K562 (cell line): ENCODE measurements around the gene PPM1N. TPM values are rescaled to one million over a fixed set of nuclear protein-coding genes. Genes with fewer than 3 reads are reported as not detected.

ENCODE experiments used
- AFF1 ChIP-seq, 2 experiments: fragments of 450-650 bp; IDR thresholded peaks; 2 replicates each; pipeline ENCODE4 v1.6.1; 2018; ENCODE audit warnings: mild to moderate bottlenecking in 2 of 2, low read depth in 1 of 2; ENCODE audit not compliant: partially characterized antibody in 2 of 2
- FOS ChIP-seq: IDR thresholded peaks from 3 replicates; pipeline ENCODE4 v1.6.1; 2011; ENCODE audit not compliant: insufficient read length; ENCODE audit errors: extremely low read depth
- GABPB2 ChIP-seq: fragments of 250-450 bp; sonication (Bioruptor Pico); conservative IDR thresholded peaks from 2 replicates; pipeline ENCODE4 v1.5.1; 2021; ENCODE audit warnings: mild to moderate bottlenecking
- HMBOX1 ChIP-seq: sonication (generic); IDR thresholded peaks from 2 replicates; pipeline ENCODE4 v1.6.1; 2016
- KLF13 ChIP-seq: fragments of 450-650 bp; IDR thresholded peaks from 2 replicates; pipeline ENCODE4 v1.6.1; 2016; ENCODE audit warnings: missing genetic modification characterization, low read depth, mild to moderate bottlenecking, missing compliant biosample characterization, moderate library complexity, borderline replicate concordance
- MED1 ChIP-seq: sonication (generic); formaldehyde crosslinking; IDR thresholded peaks from 2 replicates; pipeline ENCODE4 v1.8.1; 2023; ENCODE audit warnings: missing genetic modification reagents, borderline replicate concordance
- MTA3 ChIP-seq: fragments of 450-650 bp; formaldehyde crosslinking; IDR thresholded peaks from 2 replicates; pipeline ENCODE4 v1.6.1; 2017; ENCODE audit warnings: mild to moderate bottlenecking, borderline replicate concordance
- SAFB ChIP-seq: fragments of 200-400 bp; formaldehyde crosslinking; IDR thresholded peaks from 2 replicates; pipeline ENCODE4 v1.6.1; 2017; ENCODE audit warnings: low read depth, low read length, borderline replicate concordance
- SIN3B ChIP-seq: fragments of 450-650 bp; IDR thresholded peaks from 2 replicates; pipeline ENCODE4 v1.6.1; 2017; ENCODE audit warnings: low read depth, mild to moderate bottlenecking, moderate library complexity
- SMAD2 ChIP-seq: fragments of 150-350 bp; IDR thresholded peaks from 2 replicates; pipeline ENCODE4 v1.6.1; 2014; ENCODE audit warnings: low read depth, mild to moderate bottlenecking, low read length
- TAL1 ChIP-seq: fragments of 450-650 bp; IDR thresholded peaks from 2 replicates; pipeline ENCODE4 v1.6.1; 2016; ENCODE audit warnings: mild to moderate bottlenecking
- ZNF124 ChIP-seq: sonication (generic); formaldehyde crosslinking; IDR thresholded peaks from 2 replicates; pipeline ENCODE4 v1.8.1; 2022; ENCODE audit warnings: missing genetic modification reagents
- ZNF217 ChIP-seq: sonication (generic); formaldehyde crosslinking; IDR thresholded peaks from 2 replicates; pipeline ENCODE4 v1.8.0; 2022; ENCODE audit warnings: mild to moderate bottlenecking, missing genetic modification reagents
- ZNF224 ChIP-seq: sonication (generic); formaldehyde crosslinking; IDR thresholded peaks from 2 replicates; pipeline ENCODE4 v1.8.0; 2022; ENCODE audit warnings: mild to moderate bottlenecking, missing genetic modification reagents
- ZNF384 ChIP-seq: IDR thresholded peaks from 2 replicates; pipeline ENCODE4 v1.6.1; 2012; ENCODE audit warnings: low read depth, low read length, improper control_type of control experiment
- ZNF551 ChIP-seq: fragments of 250-450 bp; sonication (Bioruptor Pico); IDR thresholded peaks from 2 replicates; pipeline ENCODE4 v1.5.0; 2021; ENCODE audit warnings: mild to moderate bottlenecking, moderate library complexity
- polyA plus RNA-seq, 8 experiments: library from polyadenylated mRNA; depleted of rRNA in 4 of 8; stranded (reverse) in 5 of 8; unstranded in 3 of 8; fragments of >200 nt; fragmentation: Nextera tagmentation in 2 of 8; fragmentation: Illumina TruSeq in 1 of 8; extraction: Ambion mirVana in 2 of 8; extraction: Trizol in 1 of 8; gene quantifications; 2 replicates each; pipeline versions ENCODE4 v1.2.1 to v1.2.3, GENCODE V29; 2011 to 2014; ENCODE audit warnings: inconsistent platforms in 1 of 8, missing spikeins in 1 of 8
- total RNA-seq, 7 experiments: library from RNA; depleted of rRNA in 6 of 7; stranded (reverse); fragments of >200 nt in 6 of 7; fragmentation: Illumina TruSeq in 2 of 7; extraction: Trizol in 2 of 7; gene quantifications; 2 replicates each; pipeline versions ENCODE4 v1.2.1 to v1.2.3, GENCODE V29; 2011 to 2021; ENCODE audit warnings: low replicate concordance in 1 of 7
- TF ChIP-seq, protein P1 (sequence below), 3 experiments: fragments of 200-800 bp in 1 of 3; sonication (Bioruptor generic) in 1 of 3; sonication (generic) in 1 of 3; formaldehyde crosslinking in 1 of 3; IDR thresholded peaks; 2 replicates each; pipeline versions ENCODE4 v1.6.1 to v1.8.0; 2016 to 2022; ENCODE audit warnings: mild to moderate bottlenecking in 2 of 3, missing compliant biosample characterization in 2 of 3, missing genetic modification characterization in 2 of 3, missing genetic modification reagents in 1 of 3
- TF ChIP-seq, protein P2 (sequence below): fragments of 450-650 bp; conservative IDR thresholded peaks from 2 replicates; pipeline ENCODE4 v1.6.1; 2016; ENCODE audit warnings: missing genetic modification characterization, low read depth, mild to moderate bottlenecking, control low read depth, missing compliant biosample characterization

PPM1N gene
- total and polyA plus RNA-seq, 9 of the 15 experiments (the other 6 are each of a cell fraction or from before 2014, with no cell fraction given), result 4.5 to 15.6 (median 8.7) TPM

GRCh38 chr19:45492627-45493470 lies 5.4 kb upstream of the PPM1N start (continued):
- TF ChIP-seq, protein P1, sequence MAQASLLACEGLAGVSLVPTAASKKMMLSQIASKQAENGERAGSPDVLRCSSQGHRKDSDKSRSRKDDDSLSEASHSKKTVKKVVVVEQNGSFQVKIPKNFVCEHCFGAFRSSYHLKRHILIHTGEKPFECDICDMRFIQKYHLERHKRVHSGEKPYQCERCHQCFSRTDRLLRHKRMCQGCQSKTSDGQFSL (CRISPR knock-in tag; IDR thresholded peaks at IDR 0.05), result peak; percentile 85
- TF ChIP-seq, protein P1 (tag; IDR thresholded peaks at IDR 0.05), result no peak; a peak in 1 of 4 replicates
- TF ChIP-seq HMBOX1 (0 out of 2 replicates have a peak, but pooled peaks have one; percentile 4), MTA3 (no peak; the same call in 1 of the 2 replicates), SIN3B (no peak), ZNF217 (no peak), MED1 (CRISPR knock-in tag) (no peak), SMAD2 (no peak), SAFB (no peak), ZNF124 (CRISPR knock-in tag) (no peak), ZNF224 (no peak), GABPB2 (no peak), FOS (no peak), ZNF384 (no peak), KLF13 (tag) (no peak), AFF1 (IDR thresholded peaks at IDR 0.05; ENCODE audit: low read depth in 1 of 2, partially characterized antibody in 2 of 2) (no peak), ZNF551 (CRISPR knock-in tag) (no peak), TAL1 (0 out of 2 replicates have a peak, but pooled peaks have one; percentile 10)
- TF ChIP-seq, protein P2, sequence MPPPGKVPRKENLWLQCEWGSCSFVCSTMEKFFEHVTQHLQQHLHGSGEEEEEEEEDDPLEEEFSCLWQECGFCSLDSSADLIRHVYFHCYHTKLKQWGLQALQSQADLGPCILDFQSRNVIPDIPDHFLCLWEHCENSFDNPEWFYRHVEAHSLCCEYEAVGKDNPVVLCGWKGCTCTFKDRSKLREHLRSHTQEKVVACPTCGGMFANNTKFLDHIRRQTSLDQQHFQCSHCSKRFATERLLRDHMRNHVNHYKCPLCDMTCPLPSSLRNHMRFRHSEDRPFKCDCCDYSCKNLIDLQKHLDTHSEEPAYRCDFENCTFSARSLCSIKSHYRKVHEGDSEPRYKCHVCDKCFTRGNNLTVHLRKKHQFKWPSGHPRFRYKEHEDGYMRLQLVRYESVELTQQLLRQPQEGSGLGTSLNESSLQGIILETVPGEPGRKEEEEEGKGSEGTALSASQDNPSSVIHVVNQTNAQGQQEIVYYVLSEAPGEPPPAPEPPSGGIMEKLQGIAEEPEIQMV (tag), result no peak
